Mucosa of descending colon (tissue), 3 donors: ENCODE results near the gene MTERF2. TPM values are rescaled to one million over a fixed set of nuclear protein-coding genes. Genes with fewer than 3 reads are reported as not detected.

Experiments used
- ATAC-seq: fragments of 200-7000 bp; cut with Tn5 transposase; one replicate; pipeline ENCODE4 v1.9.1; 2020; ENCODE audit warnings: mild to moderate bottlenecking, moderate library complexity
- DNase-seq, 3 donors: peaks; one replicate each; pipeline ENCODE4 v3.0.0-alpha.2; 2020
- H3K36me3 ChIP-seq: fragments of 200-600 bp; one replicate; pipeline ENCODE4 v1.8.0; 2021; ENCODE audit warnings: low read depth, mild to moderate bottlenecking
- H3K4me1 ChIP-seq: fragments of 200-600 bp; one replicate; pipeline ENCODE4 v1.8.0; 2021; ENCODE audit warnings: low read depth, mild to moderate bottlenecking
- H3K4me3 ChIP-seq: fragments of 200-600 bp; one replicate; pipeline ENCODE4 v1.8.0; 2021; ENCODE audit warnings: mild to moderate bottlenecking
- H3K9me3 ChIP-seq: fragments of 200-600 bp; one replicate; pipeline ENCODE4 v1.8.0; 2021; ENCODE audit warnings: mild to moderate bottlenecking
- intact Hi-C, 2 donors: fragments of 100-400 bp; cut with DNase I in 1 of 2; cut with micrococcal nuclease in 1 of 2; formaldehyde crosslinking; loops; one replicate each; pipeline versions ENCODE4 v1.11.0 to v1.11.1; 2022; cut with DNase I, micrococcal nuclease
- total RNA-seq, 3 donors: library from RNA; stranded (reverse); fragmentation: NEBNext Ultra II Directional in 2 of 3; extraction: Animal tissue kit (Norgen Biotek cat#: 25700) in 2 of 3; gene quantifications; one replicate each; pipeline versions ENCODE4 v1.2.1 to v1.2.4, GENCODE V29; 2021 to 2023
- TF ChIP-seq, protein P1 (sequence below): fragments of 200-600 bp; IDR thresholded peaks from one replicate; pipeline ENCODE4 v1.8.0; 2022; ENCODE audit warnings: antibody characterized with exemption, mild to moderate bottlenecking
- donor health status: DM: no; HTN: no; CAD: no; lungs with moderate emphysema.
- donor health status: DM: no; HTN: no; CAD: no.
- donor health status: DM: no; HTN: yes; CAD: no.

Gene MTERF2
- total RNA-seq, 3 donors from 2014 or later, result 11.0 to 17.6 (median 12.0) TPM

DNA sequence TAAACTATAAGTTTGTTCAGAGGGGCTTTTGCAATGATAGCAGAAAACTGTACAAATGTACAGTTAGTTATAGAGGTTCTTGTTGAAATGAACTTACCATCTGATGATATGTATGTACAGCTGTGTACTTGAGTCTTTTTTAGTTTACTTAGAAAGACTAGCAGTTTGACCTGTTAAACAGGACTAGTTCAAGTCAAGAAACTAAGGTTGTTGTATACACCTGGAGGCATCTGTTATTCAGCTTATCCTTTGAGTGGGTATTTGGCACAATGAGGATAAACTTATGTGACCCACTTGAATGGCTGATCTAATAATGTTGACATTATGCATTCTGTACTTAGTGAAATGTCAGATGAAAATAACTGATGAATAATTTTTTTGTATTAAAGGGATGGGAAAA is 13.4 kb downstream of the MTERF2 start:
- intact Hi-C loops, result no loop called here
- DNase-seq (no peak), ATAC-seq (no peak)
- no peaks in the 10 kb centered on the region for H3K9me3 ChIP-seq
- TF ChIP-seq, protein P1, sequence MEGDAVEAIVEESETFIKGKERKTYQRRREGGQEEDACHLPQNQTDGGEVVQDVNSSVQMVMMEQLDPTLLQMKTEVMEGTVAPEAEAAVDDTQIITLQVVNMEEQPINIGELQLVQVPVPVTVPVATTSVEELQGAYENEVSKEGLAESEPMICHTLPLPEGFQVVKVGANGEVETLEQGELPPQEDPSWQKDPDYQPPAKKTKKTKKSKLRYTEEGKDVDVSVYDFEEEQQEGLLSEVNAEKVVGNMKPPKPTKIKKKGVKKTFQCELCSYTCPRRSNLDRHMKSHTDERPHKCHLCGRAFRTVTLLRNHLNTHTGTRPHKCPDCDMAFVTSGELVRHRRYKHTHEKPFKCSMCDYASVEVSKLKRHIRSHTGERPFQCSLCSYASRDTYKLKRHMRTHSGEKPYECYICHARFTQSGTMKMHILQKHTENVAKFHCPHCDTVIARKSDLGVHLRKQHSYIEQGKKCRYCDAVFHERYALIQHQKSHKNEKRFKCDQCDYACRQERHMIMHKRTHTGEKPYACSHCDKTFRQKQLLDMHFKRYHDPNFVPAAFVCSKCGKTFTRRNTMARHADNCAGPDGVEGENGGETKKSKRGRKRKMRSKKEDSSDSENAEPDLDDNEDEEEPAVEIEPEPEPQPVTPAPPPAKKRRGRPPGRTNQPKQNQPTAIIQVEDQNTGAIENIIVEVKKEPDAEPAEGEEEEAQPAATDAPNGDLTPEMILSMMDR, result no peak
- no peaks in the 10 kb centered on the region for H3K36me3 ChIP-seq
- H3K4me3 ChIP-seq, result no peak overlapping the region
- H3K4me1 ChIP-seq, result peaks cover 28% of the 10 kb centered on the region

DNA sequence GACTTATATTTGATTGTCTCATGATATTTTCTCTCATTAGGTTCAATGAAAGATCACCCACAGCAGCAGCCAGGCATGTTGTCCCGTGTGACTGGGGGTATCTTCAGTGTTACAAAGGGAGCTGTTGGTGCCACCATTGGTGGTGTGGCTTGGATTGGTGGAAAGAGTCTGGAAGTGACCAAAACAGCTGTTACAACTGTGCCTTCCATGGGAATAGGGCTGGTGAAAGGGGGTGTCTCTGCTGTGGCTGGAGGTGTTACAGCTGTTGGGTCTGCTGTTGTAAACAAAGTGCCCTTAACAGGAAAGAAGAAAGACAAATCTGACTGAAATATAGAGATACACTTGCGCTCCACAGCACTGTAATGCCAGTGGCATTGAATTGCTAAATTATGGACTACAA is 15.9 kb downstream of the MTERF2 start:
- TF ChIP-seq, protein P1, result no peak
- intact Hi-C loops, result no loop called here
- no peak overlapping the region for H3K4me3 ChIP-seq
- DNase-seq (no peak), ATAC-seq (no peak)
- H3K4me1 ChIP-seq, result peaks cover 17% of the 10 kb centered on the region
- H3K36me3 ChIP-seq, result no peaks in the 10 kb centered on the region
- no peaks in the 10 kb centered on the region for H3K9me3 ChIP-seq

DNA sequence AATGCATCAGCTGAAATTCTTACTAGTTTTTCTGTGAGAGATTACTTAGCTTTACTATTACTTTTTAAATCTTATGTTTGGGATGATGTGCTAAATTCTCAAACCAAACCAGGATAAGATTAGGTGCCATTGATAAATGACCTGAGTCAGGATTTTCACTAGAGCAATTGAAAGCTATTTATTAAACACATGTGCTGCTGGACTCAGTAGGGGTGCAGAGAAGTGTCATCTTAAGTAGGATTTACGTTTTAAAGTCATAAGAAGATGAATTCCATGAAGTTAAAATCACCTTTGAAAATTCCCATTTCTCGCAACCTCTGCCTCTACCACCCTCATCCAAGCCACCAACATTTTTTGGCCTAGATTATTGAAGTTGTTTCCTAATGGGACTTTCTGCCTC is 22.4 kb downstream of the MTERF2 start:
- TF ChIP-seq, protein P1, result no peak
- ATAC-seq (no peak), DNase-seq (no peak)
- Histone ChIP-seq H3K4me1 (no peaks in the 10 kb centered on the region), H3K9me3 (no peaks in the 10 kb centered on the region), H3K4me3 (no peak overlapping the region), H3K36me3 (no peaks in the 10 kb centered on the region)
- intact Hi-C loops, result no loop called here

DNA sequence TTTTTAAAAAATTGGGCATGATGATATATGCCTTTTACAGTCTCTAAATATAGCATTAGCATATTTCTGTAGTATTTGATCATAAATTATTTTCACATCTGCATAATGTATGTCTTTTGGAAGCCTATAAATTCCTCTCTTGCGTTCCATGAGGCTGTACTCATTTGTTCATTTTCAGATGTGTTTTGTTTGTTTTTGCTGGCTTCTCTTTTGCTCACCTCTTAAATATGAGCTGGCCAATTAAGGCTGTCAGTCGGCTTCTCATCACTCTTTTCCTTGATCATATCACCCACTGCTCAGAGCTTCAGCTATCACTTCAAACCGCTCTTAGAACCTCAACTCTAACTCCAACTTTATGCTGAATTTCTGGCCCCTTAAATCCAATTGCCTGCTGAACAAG is 24.7 kb downstream of the MTERF2 start:
- TF ChIP-seq, protein P1, result no peak

DNA sequence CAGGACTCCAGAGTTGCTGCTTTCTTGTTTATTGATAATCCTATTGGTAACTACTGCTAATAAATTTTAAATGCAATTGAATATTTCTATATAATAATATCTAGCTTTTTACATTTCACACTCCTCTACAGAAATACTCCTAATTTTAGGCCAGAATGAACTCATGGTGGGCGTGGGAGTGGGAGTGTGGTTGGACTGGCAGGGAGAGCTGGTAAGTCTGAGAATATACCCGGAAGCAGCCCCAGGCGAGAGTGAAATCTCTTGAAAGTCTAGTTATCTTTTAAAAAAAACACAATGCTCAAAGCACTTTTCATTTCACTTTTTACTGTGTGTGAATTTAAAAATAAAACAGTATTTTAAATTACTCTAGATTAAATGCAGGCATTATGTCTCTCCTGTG is 26.5 kb downstream of the MTERF2 start:
- TF ChIP-seq, protein P1, result no peak
- intact Hi-C loops, result no loop called here
- no peaks in the 10 kb centered on the region for H3K9me3 ChIP-seq
- DNase-seq, result no peak
- H3K36me3 ChIP-seq, result no peaks in the 10 kb centered on the region
- no peak overlapping the region for H3K4me3 ChIP-seq
- H3K4me1 ChIP-seq, result peaks cover 10% of the 10 kb centered on the region
- no peak for ATAC-seq

More for the DNA sequence above, 24.7 kb downstream of the MTERF2 start:
- Histone ChIP-seq H3K9me3 (no peaks in the 10 kb centered on the region), H3K4me1 (peaks cover 8% of the 10 kb centered on the region), H3K36me3 (no peaks in the 10 kb centered on the region), H3K4me3 (no peak overlapping the region)
- ATAC-seq (no peak), DNase-seq (no peak)
- intact Hi-C loops, result no loop called here

DNA sequence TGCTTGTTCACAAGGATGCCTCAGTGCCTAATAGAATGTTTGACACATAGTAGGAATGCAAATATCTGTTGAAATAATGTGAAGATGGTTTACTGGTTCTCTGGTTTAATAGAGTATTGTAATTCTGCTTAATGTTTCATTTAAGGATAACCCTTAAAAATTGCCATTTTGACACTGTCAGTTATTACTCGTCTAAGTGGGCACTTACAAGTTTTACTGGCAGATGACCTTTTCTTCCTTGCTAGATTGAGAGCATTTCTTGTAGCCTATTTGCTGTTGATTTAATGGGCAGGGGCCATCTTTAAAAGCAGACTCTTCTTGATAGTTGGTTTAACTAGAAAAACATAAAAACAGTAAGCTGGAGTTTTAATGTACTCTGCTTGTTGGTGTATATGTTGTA is 29.4 kb downstream of the MTERF2 start:
- TF ChIP-seq, protein P1, result no peak
- DNase-seq (no peak), ATAC-seq (no peak)
- intact Hi-C loops, result no loop called here
- Histone ChIP-seq H3K4me1 (peaks cover 10% of the 10 kb centered on the region), H3K4me3 (no peak overlapping the region), H3K36me3 (no peaks in the 10 kb centered on the region), H3K9me3 (no peaks in the 10 kb centered on the region)
